ENCODE measurements around the gene C4orf50.

- no peak for TF ChIP-seq CTCF (conservative IDR thresholded peaks at IDR 0.05; ENCODE audit: low read length)
- no peak for TF ChIP-seq EZH2phosphoT487 (IDR thresholded peaks at IDR 0.05; ENCODE audit: borderline replicate concordance)
These were observed 118.3 kb downstream of the C4orf50 start for GRCh38 chr4:5899881-5900280.

Data from Loucy (cell line).